H1 (cell line): ENCODE measurements around the gene LIMK2. TPM values are rescaled to one million over a fixed set of nuclear protein-coding genes. Genes with fewer than 3 reads are reported as not detected.

ENCODE experiments used
- CHD7 ChIP-seq: fragments of 300-600 bp; sonication (generic); IDR thresholded peaks from 2 replicates; pipeline ENCODE4 v1.7.1; 2012; ENCODE audit warnings: low read length, moderate library complexity, mild to moderate bottlenecking, inconsistent platforms; ENCODE audit not compliant: insufficient replicate concordance
- EGR1 ChIP-seq: IDR thresholded peaks from 2 replicates; pipeline ENCODE4 v1.6.1; 2011; ENCODE audit warnings: low read depth, low read length, borderline replicate concordance
- GABPA ChIP-seq: IDR thresholded peaks from 2 replicates; pipeline ENCODE4 v1.6.1; 2011; ENCODE audit warnings: mild to moderate bottlenecking, low read length, moderate library complexity, borderline replicate concordance; ENCODE audit not compliant: insufficient read depth
- KDM4A ChIP-seq: IDR thresholded peaks from one replicate; pipeline ENCODE4 v1.7.1; 2012; ENCODE audit warnings: low read depth, mild to moderate bottlenecking, moderate library complexity, low read length, inconsistent platforms; ENCODE audit not compliant: severe bottlenecking
- KDM5A ChIP-seq: fragments of 200-600 bp; IDR thresholded peaks from 2 replicates; pipeline ENCODE4 v1.7.1; 2012; ENCODE audit warnings: mild to moderate bottlenecking, low read length, inconsistent platforms, mixed read lengths
- RAD21 ChIP-seq, 2 experiments: IDR thresholded peaks in 1 of 2; conservative IDR thresholded peaks in 1 of 2; 2 replicates each; pipeline ENCODE4 v1.6.1; 2011; ENCODE audit warnings: low read depth in 2 of 2, low read length in 2 of 2, improper control_type of control experiment in 1 of 2, inconsistent platforms in 1 of 2, mild to moderate bottlenecking in 1 of 2, moderate library complexity in 1 of 2
- RBBP5 ChIP-seq: IDR thresholded peaks from 2 replicates; pipeline ENCODE4 v1.7.1; 2012; ENCODE audit warnings: low read depth, mild to moderate bottlenecking, inconsistent platforms, low read length, moderate library complexity, borderline replicate concordance
- RXRA ChIP-seq: IDR thresholded peaks from 2 replicates; pipeline ENCODE4 v1.6.1; 2011; ENCODE audit warnings: low read depth, mild to moderate bottlenecking, low read length, moderate library complexity; ENCODE audit not compliant: insufficient read depth
- polyA plus RNA-seq, 7 experiments: library from polyadenylated mRNA; depleted of rRNA in 3 of 7; stranded (reverse) in 5 of 7; unstranded in 2 of 7; fragments of >200 nt in 5 of 7; fragments of 200-250 nt in 2 of 7; gene quantifications; 1 replicate in 5 of 7; 2 replicates in 1 of 7; 4 replicates in 1 of 7; pipeline versions ENCODE4 v1.2.1 to v1.2.3, GENCODE V29; 2011 to 2013; ENCODE audit warnings: missing spikeins in 2 of 7, mixed read lengths in 2 of 7
- total RNA-seq: library from RNA; stranded (reverse); fragmentation: NEBNext Ultra II Directional; extraction: Animal tissue kit (Norgen Biotek cat#: 25700); gene quantifications from 2 replicates; pipeline ENCODE4 v1.2.1, GENCODE V29; 2021
- TF ChIP-seq, protein P1 (sequence below): IDR thresholded peaks from 2 replicates; pipeline ENCODE4 v1.6.1; 2011; ENCODE audit warnings: low read length, improper control_type of control experiment
- TF ChIP-seq, protein P2 (sequence below): IDR thresholded peaks from 2 replicates; pipeline ENCODE4 v1.6.1; 2012; ENCODE audit warnings: inconsistent platforms

LIMK2 gene
- total and polyA plus RNA-seq, 2 of the 8 experiments (the other 6 are each of a cell fraction or from before 2014, with no cell fraction given) = 13.2 to 37.6 TPM

DNA sequence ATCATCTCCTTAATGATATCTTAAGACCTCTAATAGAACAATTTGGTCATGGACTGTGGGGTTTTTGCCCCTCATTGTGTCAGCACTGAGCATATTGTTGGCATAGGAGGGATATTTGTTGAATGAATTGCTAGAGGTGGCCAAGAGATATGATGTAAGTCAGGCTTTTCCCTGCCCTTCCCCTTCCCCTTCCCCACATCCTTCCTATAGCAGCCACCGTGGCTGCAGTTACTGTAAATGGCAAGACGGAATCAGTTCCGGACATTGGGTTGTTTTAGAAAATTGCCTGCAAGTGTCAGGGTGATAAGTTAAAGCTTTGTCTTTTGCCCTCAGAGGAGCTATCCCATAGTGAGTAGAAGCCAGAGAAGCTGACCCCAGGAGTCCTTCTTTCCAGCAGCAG, 23.0 kb downstream of the LIMK2 start (continued):
- TF ChIP-seq CHD7 (no peak), RXRA (no peak), KDM5A (no peak), EGR1 (no peak), GABPA (no peak), RBBP5 (no peak), RAD21 (IDR thresholded peaks at IDR 0.05 in 1 of 2, conservative IDR thresholded peaks at IDR 0.05 in 1 of 2; ENCODE audit: low read depth in 2 of 2, low read length in 2 of 2) (no peak), KDM4A (no peak)
- TF ChIP-seq, protein P1, sequence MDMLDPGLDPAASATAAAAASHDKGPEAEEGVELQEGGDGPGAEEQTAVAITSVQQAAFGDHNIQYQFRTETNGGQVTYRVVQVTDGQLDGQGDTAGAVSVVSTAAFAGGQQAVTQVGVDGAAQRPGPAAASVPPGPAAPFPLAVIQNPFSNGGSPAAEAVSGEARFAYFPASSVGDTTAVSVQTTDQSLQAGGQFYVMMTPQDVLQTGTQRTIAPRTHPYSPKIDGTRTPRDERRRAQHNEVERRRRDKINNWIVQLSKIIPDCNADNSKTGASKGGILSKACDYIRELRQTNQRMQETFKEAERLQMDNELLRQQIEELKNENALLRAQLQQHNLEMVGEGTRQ = no peak
- TF ChIP-seq, protein P2, sequence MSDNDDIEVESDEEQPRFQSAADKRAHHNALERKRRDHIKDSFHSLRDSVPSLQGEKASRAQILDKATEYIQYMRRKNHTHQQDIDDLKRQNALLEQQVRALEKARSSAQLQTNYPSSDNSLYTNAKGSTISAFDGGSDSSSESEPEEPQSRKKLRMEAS = no peak
